NCI-H128 (cell line): Measurements from ENCODE around the gene ENTPD6.
"Not testable (repeated sequence)": the region's sequence is repeated elsewhere in the genome, so short reads cannot be mapped to it uniquely, and the experiment has no call there.

Experiments used
- DNase-seq: peaks from one replicate; lab custom pipeline; 2025; ENCODE audit not compliant: unreplicated experiment; lab: John Stamatoyannopoulos, UW

ENTPD6 gene

DNA sequence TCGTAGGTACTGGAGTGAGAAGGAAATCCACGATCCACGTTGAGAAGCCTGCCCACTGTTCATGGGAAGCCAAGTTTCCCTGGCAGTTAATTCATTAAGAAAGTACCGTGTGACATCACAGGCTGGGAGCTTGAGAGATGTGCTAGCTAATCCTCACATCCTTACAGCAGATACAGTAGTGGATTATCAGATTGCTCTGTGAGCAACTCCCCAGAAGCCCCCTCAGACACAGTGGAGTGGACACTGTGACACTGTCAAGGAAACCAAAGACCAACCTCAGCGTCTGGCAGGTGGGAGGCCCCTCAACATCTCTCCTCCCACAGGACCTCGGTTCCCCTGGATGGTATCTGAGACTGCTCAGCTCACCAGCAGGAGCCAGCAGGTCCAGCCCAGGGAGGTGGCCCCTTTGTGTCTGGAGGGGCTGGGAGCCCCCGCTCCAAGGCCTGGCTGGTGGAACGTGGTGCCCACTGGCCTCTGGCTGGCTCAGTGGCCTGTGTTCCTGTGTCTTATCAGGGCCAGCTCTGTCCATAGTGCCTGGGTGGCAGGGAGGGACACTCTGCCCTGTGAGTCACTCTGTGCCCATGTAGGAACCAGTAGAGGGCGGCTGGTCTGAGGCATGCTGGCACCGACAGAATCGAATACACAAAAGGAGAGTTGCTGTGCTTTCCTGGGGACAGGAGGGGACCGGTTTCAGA lies 59.6 kb downstream of the ENTPD6 start:
- DNase-seq: no peak

GRCh38 chr20:25256226-25256859 lies 60.8 kb downstream of the ENTPD6 start:
- no peak for DNase-seq

DNA sequence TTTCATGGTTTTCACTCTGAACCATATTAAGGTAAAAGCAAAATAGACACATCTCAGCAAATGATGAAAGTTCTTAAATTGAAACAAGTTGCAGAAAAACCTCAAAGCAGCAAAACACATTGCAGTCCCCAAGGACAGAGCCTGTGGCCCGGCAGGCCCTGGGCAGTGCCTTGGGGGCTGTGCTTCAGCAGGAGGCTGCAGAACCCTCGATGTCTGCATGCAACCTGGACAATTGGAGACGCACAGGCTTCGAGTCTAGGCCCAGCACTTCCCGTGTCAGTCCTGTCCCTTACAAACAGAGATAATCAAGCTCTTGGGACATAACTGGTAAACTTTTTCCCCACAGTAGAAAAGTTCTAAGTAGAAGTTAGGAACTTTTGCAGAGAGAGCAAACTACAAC lies 61.6 kb downstream of the ENTPD6 start:
- no peak for DNase-seq

- no peak for DNase-seq
Measured at GRCh38 chr20:25257756-25258475, 62.4 kb downstream of the ENTPD6 start.

- no peak for DNase-seq
Measured at GRCh38 chr20:25258476-25258805, 62.9 kb downstream of the ENTPD6 start.

GRCh38 chr20:25258828-25259227 lies 63.3 kb downstream of the ENTPD6 start:
- DNase-seq: no peak

DNA sequence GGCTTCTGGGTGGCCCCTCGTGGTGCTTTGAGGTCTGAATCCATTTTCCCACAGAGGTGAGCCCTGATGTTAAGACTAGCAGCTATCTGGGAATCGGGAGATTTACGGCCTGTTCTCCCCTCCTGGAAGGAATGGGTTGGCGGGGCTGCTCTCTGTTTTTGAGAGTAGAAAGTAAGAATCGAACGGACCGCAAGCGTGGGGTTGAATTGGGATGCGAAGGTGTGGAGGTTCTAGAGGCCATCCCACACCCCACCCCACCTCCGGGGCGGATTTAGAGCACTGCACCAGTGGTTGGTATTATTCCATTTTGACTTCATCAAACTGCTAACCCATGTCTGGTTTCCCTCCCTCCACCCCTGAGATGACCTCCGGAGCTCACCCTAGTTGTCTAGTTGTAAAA lies 63.8 kb downstream of the ENTPD6 start:
- DNase-seq: no peak

DNA sequence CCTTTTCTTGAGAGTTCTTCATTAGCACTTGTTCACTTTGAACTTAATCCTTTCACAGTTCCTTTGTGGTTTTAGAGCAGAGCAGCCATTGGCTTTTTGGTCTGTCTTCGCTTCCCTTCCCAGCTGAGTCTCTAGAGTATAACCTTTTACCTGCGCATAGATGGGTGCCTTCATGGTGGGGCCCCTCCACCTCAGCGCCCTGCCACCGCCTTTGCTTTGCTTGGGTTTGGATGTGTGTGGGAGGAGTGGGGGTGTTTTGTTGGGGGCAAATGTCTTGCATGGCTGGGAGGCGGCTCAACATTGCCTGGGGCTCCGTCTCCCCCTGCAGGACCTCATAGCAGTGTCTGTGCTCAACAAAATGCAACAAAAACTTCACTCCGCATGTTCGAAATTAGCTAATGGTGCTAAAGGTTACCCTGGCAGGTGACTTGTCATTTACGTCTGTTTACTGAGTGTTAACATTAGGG lies 64.3 kb downstream of the ENTPD6 start:
- no peak for DNase-seq

DNA sequence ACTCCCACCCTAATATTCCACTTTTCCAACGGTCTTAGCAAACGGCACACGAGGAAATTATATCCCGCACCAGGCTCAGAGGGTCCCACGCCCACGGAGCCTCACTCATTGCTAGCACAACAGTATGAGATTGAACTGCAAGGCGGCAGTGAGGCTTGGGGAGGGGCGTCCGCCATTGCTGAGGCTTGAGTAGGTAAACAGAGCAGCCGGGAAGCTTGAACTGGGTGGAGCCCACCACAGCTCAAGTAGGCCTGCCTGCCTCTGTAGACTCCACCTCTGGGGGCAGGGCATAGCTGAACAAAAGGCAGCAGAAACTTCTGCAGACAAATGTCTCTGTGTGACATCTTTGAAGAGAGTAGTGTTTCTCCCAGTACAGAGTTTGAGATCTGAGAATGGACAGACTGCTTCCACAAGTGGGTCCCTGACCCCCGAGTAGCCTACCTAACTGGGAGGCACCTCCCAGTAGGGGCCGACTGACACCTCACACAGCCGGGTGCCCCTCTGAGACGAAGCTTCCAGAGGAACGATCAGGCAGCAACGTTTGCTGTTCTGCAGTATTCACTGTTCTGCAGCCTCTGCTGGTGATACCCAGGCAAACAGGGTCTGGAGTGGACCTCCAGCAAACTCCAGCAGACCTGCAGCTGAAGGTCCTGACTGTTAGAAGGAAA lies 65.4 kb downstream of the ENTPD6 start:
- DNase-seq: not testable (repeated sequence)

DNA sequence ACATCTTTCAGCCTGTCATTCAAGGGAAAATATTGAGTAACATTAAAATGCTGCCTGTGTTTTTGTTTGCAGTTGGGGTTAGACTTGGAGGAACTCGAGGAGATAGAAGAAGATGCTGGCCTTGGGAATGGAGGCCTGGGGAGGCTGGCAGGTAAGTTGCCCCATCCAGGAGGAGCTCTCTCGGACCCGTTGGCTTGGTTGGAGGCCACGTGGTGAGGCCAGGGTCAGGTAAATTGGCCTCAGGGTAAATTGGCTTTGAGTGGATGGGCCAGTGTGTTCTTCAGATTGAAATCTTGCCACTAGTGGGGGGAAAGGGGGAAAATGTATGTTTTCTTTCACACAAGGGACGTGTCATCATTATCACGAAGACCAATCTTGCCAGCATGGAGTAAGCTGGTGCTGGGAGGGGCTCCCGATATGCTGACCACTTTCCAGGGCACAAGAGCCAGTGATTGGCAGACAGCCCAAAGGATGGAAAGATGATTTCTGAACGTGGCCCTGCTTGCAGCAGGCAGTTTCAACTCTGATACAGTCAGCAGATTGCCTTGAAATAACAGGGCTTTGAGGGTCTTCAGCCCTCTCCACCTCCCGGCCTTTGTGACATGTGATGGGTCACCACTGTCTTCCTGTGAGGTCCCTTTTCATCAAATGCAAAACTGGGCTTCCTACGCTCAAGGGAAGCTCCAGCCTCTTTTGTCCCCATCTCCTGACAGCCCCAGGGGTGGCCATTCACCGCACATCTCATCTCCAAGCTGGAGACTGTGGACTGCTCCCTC lies 73.7 kb downstream of the ENTPD6 start:
- DNase-seq: no peak

GRCh38 chr20:25269833-25270170 lies 74.3 kb downstream of the ENTPD6 start:
- no peak for DNase-seq

DNA sequence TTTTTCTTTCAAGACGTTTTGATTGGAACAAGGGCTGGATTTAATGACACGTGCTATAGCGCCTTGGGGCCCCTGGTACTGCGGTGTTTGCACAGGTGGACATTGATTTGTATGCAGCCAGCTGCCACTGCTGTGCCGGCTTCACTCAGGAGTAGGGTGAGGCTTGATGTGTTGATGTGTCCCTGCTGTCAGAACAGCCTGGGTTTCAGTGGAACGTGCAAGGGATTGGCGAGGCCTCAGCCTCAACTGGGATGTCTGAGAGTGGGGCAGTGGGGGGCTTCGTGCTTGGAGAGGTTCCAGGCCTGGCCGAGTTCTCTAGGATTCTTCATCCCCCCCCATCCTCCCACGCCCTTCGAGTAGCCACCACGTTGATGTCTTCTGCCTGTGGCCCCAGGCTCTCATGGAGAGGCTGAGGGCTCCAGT lies 75.3 kb downstream of the ENTPD6 start:
- no peak for DNase-seq

DNA sequence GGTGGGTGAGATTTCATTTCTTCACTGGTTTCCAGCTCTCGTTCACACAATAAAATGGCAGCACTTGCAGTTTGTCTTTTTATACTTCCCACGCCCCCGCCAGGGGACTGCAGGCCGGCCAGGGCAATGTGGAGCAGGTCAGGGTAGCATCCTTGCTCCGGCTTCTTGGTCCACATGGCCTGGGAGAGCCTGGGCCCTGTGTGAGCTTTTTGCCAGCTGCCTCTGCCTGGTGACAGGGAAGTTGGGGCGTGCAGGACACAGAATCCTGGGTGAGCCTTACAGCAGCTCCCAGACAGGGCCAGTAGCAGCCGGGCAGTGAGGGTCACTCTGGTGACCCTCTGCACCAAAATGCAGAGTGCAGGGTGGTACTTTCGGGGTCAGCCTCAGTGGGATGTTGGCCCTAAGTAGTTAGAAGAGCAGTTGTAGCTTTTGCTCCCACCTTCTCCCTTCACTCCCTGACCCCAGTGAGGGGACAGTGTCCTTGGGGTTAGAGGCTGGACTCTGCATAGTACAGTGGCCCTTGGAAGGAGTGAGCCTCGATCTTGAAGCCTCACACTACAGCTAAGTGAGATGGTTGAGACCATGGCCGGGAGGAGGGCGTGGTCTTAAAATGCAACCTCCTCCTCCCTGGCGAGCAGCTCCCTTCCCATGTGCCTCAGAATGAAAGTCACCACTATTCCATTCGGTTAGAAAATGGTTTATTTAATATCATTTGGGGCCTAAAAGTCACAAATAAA lies 76.1 kb downstream of the ENTPD6 start:
- DNase-seq: no peak

- no peak for DNase-seq
Measured at GRCh38 chr20:25272223-25273000, 76.9 kb downstream of the ENTPD6 start.

- DNase-seq: no peak
Measured at GRCh38 chr20:25273046-25273445, 77.5 kb downstream of the ENTPD6 start.

DNA sequence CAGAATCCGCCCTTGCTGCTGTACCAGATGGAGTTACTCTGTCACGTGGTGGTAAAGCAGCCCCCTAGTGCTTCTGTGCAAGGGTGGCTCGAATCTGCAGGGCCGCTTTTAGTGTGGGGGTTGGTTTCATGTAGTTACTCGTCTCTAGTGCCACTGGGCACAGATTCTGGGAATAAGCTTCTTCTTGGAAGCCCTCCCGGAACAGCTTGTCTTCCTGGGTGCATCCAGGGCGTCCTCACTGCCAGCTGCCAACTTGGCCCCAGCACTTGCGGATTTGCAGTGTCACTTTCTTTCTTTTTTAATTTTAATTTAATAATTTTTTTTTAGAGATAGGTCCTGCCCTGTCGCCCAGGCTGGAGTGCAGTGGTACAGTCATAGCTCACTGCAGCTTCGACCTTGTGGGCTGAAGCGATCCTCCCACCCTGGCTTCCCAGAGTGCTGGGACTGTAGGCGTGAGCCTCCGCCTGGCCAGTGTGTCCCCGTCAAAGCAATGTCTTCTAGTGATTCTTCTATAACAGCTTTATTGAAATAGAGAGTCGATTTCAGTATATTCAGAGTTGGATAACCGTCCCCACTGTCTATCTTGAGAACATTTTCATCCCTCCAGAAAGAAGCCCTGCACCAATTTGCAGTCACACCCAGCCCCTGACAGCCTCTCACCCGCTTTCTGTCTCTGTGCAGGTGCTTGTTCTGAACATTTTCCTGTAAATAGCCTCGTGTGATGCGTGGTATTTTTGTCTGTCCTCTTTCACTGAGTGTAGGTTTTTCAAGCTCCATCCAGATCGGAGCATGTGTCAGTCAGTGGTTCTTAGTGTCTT lies 78.2 kb downstream of the ENTPD6 start:
- no peak for DNase-seq

GRCh38 chr20:25274481-25274880 lies 79.0 kb downstream of the ENTPD6 start:
- no peak for DNase-seq

- DNase-seq: no peak
Measured at GRCh38 chr20:25274891-25275812, 79.6 kb downstream of the ENTPD6 start.
